SK-N-SH (cell line): Measurements from ENCODE around the gene CASP12. TPM values are rescaled to one million over a fixed set of nuclear protein-coding genes. Genes with fewer than 3 reads are reported as not detected.

Source experiments
- CTCF ChIA-PET: fragments of 300-600, 350-600 bp; formaldehyde crosslinking; extraction: SDS; loops from one replicate; lab custom pipeline; 2021; lab: Yijun Ruan, JAX
- POLR2A ChIA-PET: fragments of 350-600 bp; sonication (Branson Sonifier 250); formaldehyde crosslinking; extraction: SDS; loops from one replicate; lab custom pipeline; 2020; ENCODE audit warnings: antibody characterized with exemption, inconsistent platforms; lab: Yijun Ruan, JAX
- DNase-seq: peaks from one replicate; pipeline ENCODE4 v3.0.0; 2012
- H2AFZ ChIP-seq: fragments of 200-600 bp; sonication (generic); 2 replicates; pipeline ENCODE4 v1.8.1; 2016; ENCODE audit warnings: antibody characterized with exemption, mild to moderate bottlenecking, low read depth
- H3F3A ChIP-seq: fragments of 200-600 bp; sonication (generic); replicated peaks from 2 replicates; pipeline ENCODE3; 2016; ENCODE audit warnings: antibody characterized with exemption, mild to moderate bottlenecking; ENCODE audit not compliant: insufficient read depth
- H3K27ac ChIP-seq, 2 experiments: fragments of 200-500 bp in 1 of 2; fragments of 200-600 bp in 1 of 2; sonication (Bioruptor generic) in 1 of 2; sonication (generic), shearing (Covaris generic) in 1 of 2; 2 replicates each; pipeline versions ENCODE4 v1.5.1 to v1.6.1; 2014 to 2016; ENCODE audit warnings: low read depth in 2 of 2, inconsistent platforms in 1 of 2, low read length in 1 of 2, mild to moderate bottlenecking in 1 of 2, mixed read lengths in 1 of 2
- H3K27me3 ChIP-seq: fragments of 200-600 bp; sonication (generic), shearing (Covaris generic); 2 replicates; pipeline ENCODE4 v1.6.1; 2016; ENCODE audit warnings: mixed run types; ENCODE audit not compliant: insufficient read depth
- H3K36me3 ChIP-seq, 2 experiments: fragments of 200-500 bp in 1 of 2; fragments of 200-600 bp in 1 of 2; sonication (Bioruptor generic) in 1 of 2; sonication (generic) in 1 of 2; replicated peaks in 1 of 2; 2 replicates each; pipeline versions ENCODE3 to v1.5.1; 2014 to 2016; ENCODE audit warnings: low read length in 1 of 2, mild to moderate bottlenecking in 1 of 2; ENCODE audit not compliant: insufficient read depth in 2 of 2, control insufficient read depth in 1 of 2
- H3K4me1 ChIP-seq, 2 experiments: fragments of 200-500 bp in 1 of 2; fragments of 200-600 bp in 1 of 2; sonication (Bioruptor generic) in 1 of 2; sonication (generic), shearing (Covaris generic) in 1 of 2; 2 replicates each; pipeline versions ENCODE4 v1.5.1 to v1.6.1; 2014 to 2016; ENCODE audit warnings: low read depth in 1 of 2, low read length in 1 of 2, mixed run types in 1 of 2; ENCODE audit not compliant: insufficient read depth in 2 of 2, control insufficient read depth in 1 of 2
- H3K4me2 ChIP-seq: fragments of 200-600 bp; sonication (generic), shearing (Covaris generic); 2 replicates; pipeline ENCODE4 v1.6.1; 2017; ENCODE audit warnings: mixed run types
- H3K4me3 ChIP-seq, 2 experiments: fragments of 200-500 bp in 1 of 2; fragments of 200-600 bp in 1 of 2; sonication (Bioruptor generic) in 1 of 2; sonication (generic), shearing (Covaris generic) in 1 of 2; 2 replicates each; pipeline versions ENCODE4 v1.5.1 to v1.8.1; 2014 to 2016; ENCODE audit warnings: low read depth in 2 of 2, inconsistent platforms in 1 of 2, low read length in 1 of 2, mild to moderate bottlenecking in 1 of 2, mixed read lengths in 1 of 2, moderate library complexity in 1 of 2
- H3K79me2 ChIP-seq: fragments of 200-600 bp; sonication (generic); 2 replicates; pipeline ENCODE4 v1.8.1; 2017; ENCODE audit warnings: mild to moderate bottlenecking; ENCODE audit not compliant: insufficient read depth
- H3K9ac ChIP-seq: fragments of 200-600 bp; sonication (generic); 2 replicates; pipeline ENCODE4 v1.6.1; 2017; ENCODE audit warnings: mixed run types
- H3K9me2 ChIP-seq: fragments of 200-600 bp; sonication (generic); 2 replicates; pipeline ENCODE4 v1.6.1; 2017; ENCODE audit warnings: mixed run types
- H3K9me3 ChIP-seq: fragments of 200-600 bp; sonication (generic); 2 replicates; pipeline ENCODE4 v1.6.1; 2017; ENCODE audit warnings: mixed run types, mild to moderate bottlenecking, moderate library complexity
- H4K20me1 ChIP-seq: fragments of 200-600 bp; sonication (generic); 2 replicates; pipeline ENCODE4 v1.6.1; 2017; ENCODE audit warnings: mild to moderate bottlenecking, mixed run types; ENCODE audit not compliant: insufficient read depth
- CTCF ChIP-seq: fragments of 200-600 bp; sonication (generic); IDR thresholded peaks from 2 replicates; pipeline ENCODE4 v1.6.1; 2017; ENCODE audit warnings: antibody characterized with exemption, mild to moderate bottlenecking, moderate library complexity
- ELF1 ChIP-seq: IDR thresholded peaks from 2 replicates; pipeline ENCODE4 v1.4.0; 2012
- FOXJ3 ChIP-seq: sonication (generic); formaldehyde crosslinking; IDR thresholded peaks from 2 replicates; pipeline ENCODE4 v1.5.1; 2020; ENCODE audit warnings: mild to moderate bottlenecking, missing genetic modification reagents
- FOXM1 ChIP-seq: IDR thresholded peaks from 2 replicates; pipeline ENCODE4 v1.4.0; 2012; ENCODE audit warnings: low read depth, mild to moderate bottlenecking
- IRF3 ChIP-seq: fragments of 150-350 bp; IDR thresholded peaks from 2 replicates; pipeline ENCODE4 v1.6.1; 2016; ENCODE audit warnings: mild to moderate bottlenecking, low read depth, low read length
- NFIC ChIP-seq: IDR thresholded peaks from 2 replicates; pipeline ENCODE4 v1.4.0; 2012; ENCODE audit warnings: borderline replicate concordance
- SIN3A ChIP-seq: IDR thresholded peaks from 2 replicates; pipeline ENCODE4 v1.6.1; 2012; ENCODE audit warnings: low read depth, mild to moderate bottlenecking, low read length, moderate library complexity, borderline replicate concordance
- TCF12 ChIP-seq: IDR thresholded peaks from 2 replicates; pipeline ENCODE4 v1.4.0; 2012
- TEAD4 ChIP-seq: IDR thresholded peaks from 2 replicates; pipeline ENCODE4 v1.4.0; 2012; ENCODE audit warnings: mild to moderate bottlenecking, borderline replicate concordance; ENCODE audit not compliant: insufficient read depth
- WGBS: methylation state at CpG from one replicate; pipeline ENCODE4 v1.1.6; 2017; ENCODE audit warnings: low lambda C conversion rate; 5-methylcytosine and 5-hydroxymethylcytosine counted together
- polyA plus RNA-seq, 3 experiments: library from polyadenylated mRNA; depleted of rRNA; stranded (reverse); fragments of >200 nt; gene quantifications; 2 replicates each; pipeline ENCODE4 v1.2.3, GENCODE V29; 2012
- TF ChIP-seq, protein P1 (sequence below): IDR thresholded peaks from 2 replicates; pipeline ENCODE4 v1.4.0; 2012; ENCODE audit warnings: low read depth, borderline replicate concordance

Gene CASP12
- polyA plus RNA-seq, 1 of the 3 experiments (the other 2 are of a cell fraction) = not detected

DNA sequence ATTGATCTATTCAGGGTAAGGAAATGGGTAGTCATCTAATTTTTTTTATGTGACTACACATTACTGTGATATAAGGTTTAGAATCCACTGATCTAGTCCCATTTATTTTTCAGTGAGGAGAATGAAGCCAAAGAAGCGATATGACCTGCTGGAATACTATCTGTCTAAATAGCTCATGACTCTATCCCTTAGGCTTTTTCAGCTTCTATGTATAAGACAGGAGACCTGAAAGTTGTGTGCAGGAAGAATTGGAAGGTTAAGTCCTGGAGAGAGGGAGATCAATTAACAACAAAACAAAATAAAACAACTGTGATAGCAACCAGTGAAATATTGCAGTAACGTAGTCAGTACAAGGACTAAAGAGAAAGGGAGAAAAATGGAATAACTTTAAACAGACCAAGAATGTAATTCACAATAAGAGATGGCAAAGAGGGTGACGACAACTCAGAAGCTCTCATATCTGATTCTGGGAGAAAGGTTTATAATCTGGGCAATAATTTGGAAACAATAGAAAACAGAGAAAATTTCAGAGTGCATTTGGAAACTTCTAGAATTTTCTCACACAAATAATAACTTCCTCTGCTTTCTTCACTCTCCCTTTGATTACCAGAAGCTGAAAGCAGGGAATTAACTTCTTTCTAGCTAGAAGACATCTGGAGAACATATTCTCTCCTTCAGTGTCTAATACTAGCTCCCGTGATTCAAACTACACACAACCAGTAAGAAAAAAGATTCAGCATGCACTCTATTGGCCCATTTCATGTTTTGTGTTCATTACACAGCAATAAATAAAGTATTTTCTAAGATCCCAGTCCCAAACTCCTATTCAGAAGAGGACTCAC is 19.2 kb upstream of the CASP12 start (continued):
- no peak for TF ChIP-seq ELF1
- no peak for TF ChIP-seq NFIC
- TF ChIP-seq TCF12 = no peak

GRCh38 chr11:104916442-104916841 is 18.2 kb upstream of the CASP12 start:
- no peak overlapping the region for H3K4me2 ChIP-seq
- H3K4me1 ChIP-seq = no peaks in the 10 kb centered on the region
- no peaks in the 10 kb centered on the region for H3K27me3 ChIP-seq
- no peak overlapping the region for H2AFZ ChIP-seq
- no peak for TF ChIP-seq SIN3A
- TF ChIP-seq, protein P1, sequence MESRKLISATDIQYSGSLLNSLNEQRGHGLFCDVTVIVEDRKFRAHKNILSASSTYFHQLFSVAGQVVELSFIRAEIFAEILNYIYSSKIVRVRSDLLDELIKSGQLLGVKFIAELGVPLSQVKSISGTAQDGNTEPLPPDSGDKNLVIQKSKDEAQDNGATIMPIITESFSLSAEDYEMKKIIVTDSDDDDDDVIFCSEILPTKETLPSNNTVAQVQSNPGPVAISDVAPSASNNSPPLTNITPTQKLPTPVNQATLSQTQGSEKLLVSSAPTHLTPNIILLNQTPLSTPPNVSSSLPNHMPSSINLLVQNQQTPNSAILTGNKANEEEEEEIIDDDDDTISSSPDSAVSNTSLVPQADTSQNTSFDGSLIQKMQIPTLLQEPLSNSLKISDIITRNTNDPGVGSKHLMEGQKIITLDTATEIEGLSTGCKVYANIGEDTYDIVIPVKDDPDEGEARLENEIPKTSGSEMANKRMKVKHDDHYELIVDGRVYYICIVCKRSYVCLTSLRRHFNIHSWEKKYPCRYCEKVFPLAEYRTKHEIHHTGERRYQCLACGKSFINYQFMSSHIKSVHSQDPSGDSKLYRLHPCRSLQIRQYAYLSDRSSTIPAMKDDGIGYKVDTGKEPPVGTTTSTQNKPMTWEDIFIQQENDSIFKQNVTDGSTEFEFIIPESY = no peak
- H3K9me2 ChIP-seq = no peaks in the 10 kb centered on the region
- POLR2A ChIA-PET = no interaction called here
- DNase-seq = no peak
- no peaks in the 10 kb centered on the region for H3K79me2 ChIP-seq
- H3K36me3 ChIP-seq = no peaks in the 10 kb centered on the region
- no peaks in the 10 kb centered on the region for H3K9me3 ChIP-seq
- H3K4me3 ChIP-seq = no peak overlapping the region
- no peaks in the 10 kb centered on the region for H4K20me1 ChIP-seq
- H3F3A ChIP-seq = no peaks in the 10 kb centered on the region
- H3K9ac ChIP-seq = no peak overlapping the region
- H3K27ac ChIP-seq = no peak overlapping the region
- CTCF ChIA-PET = interaction anchor here (1.0 kb wide), 1 partner anchor 10 kb away, joined by 3 read pairs; no protein-coding TSS in a partner anchor

GRCh38 chr11:104912102-104912501 is 13.8 kb upstream of the CASP12 start:
- H3K27ac ChIP-seq = no peak overlapping the region
- DNase-seq = no peak
- H3K4me3 ChIP-seq = no peak overlapping the region
- CTCF ChIA-PET = no interaction called here
- no peaks in the 10 kb centered on the region for H3K4me1 ChIP-seq
- no peaks in the 10 kb centered on the region for H4K20me1 ChIP-seq
- H3K9me2 ChIP-seq = no peaks in the 10 kb centered on the region
- no peak overlapping the region for H3K4me2 ChIP-seq
- no peaks in the 10 kb centered on the region for H3K9me3 ChIP-seq
- H3K36me3 ChIP-seq = no peaks in the 10 kb centered on the region
- POLR2A ChIA-PET = no interaction called here
- TF ChIP-seq TEAD4 = no peak
- TF ChIP-seq CTCF = no peak
- TF ChIP-seq IRF3 = no peak
- TF ChIP-seq FOXM1 = no peak
- TF ChIP-seq FOXJ3 (CRISPR knock-in tag) = no peak
- H3K27me3 ChIP-seq = no peaks in the 10 kb centered on the region
- no peak overlapping the region for H2AFZ ChIP-seq
- H3K9ac ChIP-seq = no peak overlapping the region
- H3K79me2 ChIP-seq = no peaks in the 10 kb centered on the region
- 43% methylated on average over 3 of the region's 3 CpGs for WGBS
- no peaks in the 10 kb centered on the region for H3F3A ChIP-seq
